SK-N-DZ (cell line): ENCODE measurements around the gene OR5B3. TPM values are rescaled to one million over a fixed set of nuclear protein-coding genes. Genes with fewer than 3 reads are reported as not detected.
"Not testable (repeated sequence)": the region's sequence is repeated elsewhere in the genome, so short reads cannot be mapped to it uniquely, and the experiment has no call there.

Experiments used
- DNase-seq: peaks from one replicate; pipeline ENCODE4 v3.0.0-alpha.2; 2015; ENCODE audit warnings: low spot score
- polyA plus RNA-seq, 2 experiments: library from polyadenylated mRNA; depleted of rRNA; stranded (reverse); fragments of >200 nt; gene quantifications; 2 replicates each; pipeline ENCODE4 v1.2.3, GENCODE V29; 2014

Gene OR5B3
- polyA plus RNA-seq (2014; cell fraction: cytosol; rRNA removed): not detected in 2 replicates
- polyA plus RNA-seq (2014; cell fraction: nucleus; rRNA removed): not detected in 2 replicates

- no peak for DNase-seq
Observed at GRCh38 chr11:58406774-58407173, at the start of gene OR5B3. Gene OR5B3, minus strand, starts transcription at chr11:58406874. Its CDS starts 3,465 bp downstream, at chr11:58403409.

DNA sequence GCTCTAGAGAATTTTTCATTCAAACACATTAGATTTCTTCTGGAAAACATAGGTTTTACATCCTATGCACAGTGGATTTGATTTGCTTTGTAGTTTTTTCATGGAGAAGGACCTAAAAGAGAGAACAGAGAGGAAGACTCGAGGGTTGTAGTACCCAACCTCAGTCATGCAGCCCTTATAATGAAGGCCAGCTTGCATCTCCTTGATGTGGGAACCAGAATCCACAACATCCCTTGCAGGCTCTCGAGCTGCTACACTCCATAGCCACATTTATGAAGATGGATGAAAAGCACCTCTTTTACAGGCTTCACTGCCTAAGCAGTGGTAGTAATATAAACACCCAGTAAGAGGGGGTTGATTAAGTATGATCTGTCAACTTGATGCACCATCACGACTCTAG is 44.9 kb upstream of the OR5B3 start:
- no peak for DNase-seq

GRCh38 chr11:58446294-58446693 is 39.6 kb upstream of the OR5B3 start:
- DNase-seq: no peak

DNA sequence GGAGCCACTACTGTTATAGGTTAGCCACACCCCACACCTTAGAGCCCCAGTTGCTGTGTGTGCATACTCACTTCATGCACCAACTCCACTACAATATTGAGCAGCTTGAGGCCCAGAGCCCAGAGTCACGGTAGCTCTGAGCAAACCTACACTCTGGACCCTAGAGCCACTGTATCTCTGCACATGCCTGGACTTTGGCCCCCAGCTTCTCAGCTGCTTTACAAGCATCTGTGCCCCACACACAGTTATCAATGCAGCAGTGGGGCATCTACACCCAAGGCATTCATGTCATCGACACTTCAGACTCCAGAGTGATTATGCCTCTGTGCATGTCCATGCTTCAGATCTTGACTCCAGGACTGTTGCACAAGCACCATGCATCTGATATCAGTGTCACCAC is 37.6 kb upstream of the OR5B3 start:
- DNase-seq: no peak

DNA sequence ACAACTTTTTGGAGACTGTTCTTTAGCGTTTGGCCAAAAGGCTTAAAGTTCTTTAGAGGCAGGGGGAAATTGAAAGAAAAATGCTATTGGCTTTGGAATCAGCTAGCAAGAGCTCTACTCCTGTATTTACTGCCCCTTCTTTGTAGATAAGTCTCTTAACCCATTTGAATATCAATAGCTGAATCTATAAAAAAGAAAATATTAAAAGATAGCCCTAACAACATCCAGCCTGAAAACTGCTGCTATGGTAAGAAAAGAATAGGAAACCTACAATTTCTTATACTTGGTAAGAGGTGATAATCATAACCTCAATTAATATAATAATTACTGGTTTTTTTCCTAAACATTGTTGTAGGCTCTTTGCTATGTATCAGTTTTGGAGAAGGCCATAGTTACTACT is 35.5 kb upstream of the OR5B3 start, which contains the start of gene OR5B12:
Gene OR5B12 (minus strand): TSS at position 101 of the 400 bp plus-strand sequence. CDS start 2,085 bp downstream, outside the sequence.
- DNase-seq: no peak

DNA sequence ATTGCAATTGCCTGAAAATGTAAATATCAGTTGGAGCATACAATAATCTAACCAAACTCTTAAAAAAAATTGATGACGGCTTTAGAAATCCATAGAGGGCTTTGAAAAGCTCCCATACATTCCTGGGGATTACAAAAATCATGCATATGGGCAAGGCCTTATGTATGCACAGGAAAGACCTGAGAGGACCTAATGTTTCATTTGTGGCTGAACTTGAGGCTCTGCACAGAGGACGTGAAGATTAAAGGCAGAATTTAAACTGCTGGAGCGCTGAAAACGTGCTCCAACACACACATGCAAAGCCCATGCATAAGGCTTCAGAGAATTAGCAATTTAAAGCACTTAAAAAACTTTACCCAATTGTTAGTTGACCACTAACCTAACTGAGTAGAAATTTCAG is 31.8 kb upstream of the OR5B3 start:
- DNase-seq: no peak

DNA sequence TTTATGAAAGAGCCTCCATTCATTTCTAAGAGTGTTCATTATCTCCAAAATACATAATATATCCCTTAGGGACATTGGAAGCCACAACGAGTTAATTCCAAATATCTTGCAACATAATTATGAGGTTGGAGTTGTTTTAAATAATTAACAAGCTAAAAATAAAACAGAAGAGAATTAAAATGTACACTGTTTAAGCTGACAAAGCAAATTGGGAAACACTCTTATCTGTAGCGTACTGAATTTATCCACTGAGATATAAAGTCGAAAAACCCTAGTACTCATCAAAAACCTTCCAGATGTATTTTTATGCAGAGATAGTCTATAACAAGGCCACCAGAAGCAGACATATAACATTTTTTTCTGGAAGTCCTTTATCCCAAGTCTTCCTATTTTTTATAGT is 27.5 kb upstream of the OR5B3 start:
- DNase-seq: no peak

- DNase-seq: no peak
Observed at GRCh38 chr11:58433638-58434203, 27.0 kb upstream of the OR5B3 start.

GRCh38 chr11:58429273-58429672 is 22.6 kb upstream of the OR5B3 start:
- DNase-seq: no peak

GRCh38 chr11:58428021-58428420 is 21.3 kb upstream of the OR5B3 start, which contains the start of gene OR5B2:
Gene OR5B2, minus strand, starts transcription at chr11:58428121. Its CDS starts 4,860 bp downstream, at chr11:58423261.
- no peak for DNase-seq

GRCh38 chr11:58399622-58400021 is 7.1 kb downstream of the OR5B3 start:
- DNase-seq: not testable (repeated sequence)

- no peak for DNase-seq
Observed at GRCh38 chr11:58395581-58395980, 11.1 kb downstream of the OR5B3 start.

DNA sequence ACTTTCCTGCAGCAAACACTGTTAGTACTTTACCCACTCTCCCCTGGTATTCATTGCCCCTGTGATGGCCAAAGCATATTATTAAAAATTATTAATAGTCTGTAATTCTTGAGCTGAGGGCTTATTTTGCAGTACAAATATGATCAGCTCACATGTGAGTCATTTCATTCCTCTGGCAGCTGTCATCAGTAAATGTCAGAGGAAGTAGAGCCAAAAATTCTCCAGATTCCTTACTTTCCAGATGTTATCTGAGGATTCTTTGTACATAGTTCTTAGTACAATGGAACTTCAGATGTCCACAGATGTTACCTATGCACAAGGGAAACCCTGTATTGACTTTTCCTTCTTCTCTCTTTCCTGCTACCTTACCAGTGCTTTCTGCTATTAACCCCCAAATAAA is 12.5 kb downstream of the OR5B3 start:
- DNase-seq: no peak

GRCh38 chr11:58392746-58393145 is 13.9 kb downstream of the OR5B3 start:
- no peak for DNase-seq

DNA sequence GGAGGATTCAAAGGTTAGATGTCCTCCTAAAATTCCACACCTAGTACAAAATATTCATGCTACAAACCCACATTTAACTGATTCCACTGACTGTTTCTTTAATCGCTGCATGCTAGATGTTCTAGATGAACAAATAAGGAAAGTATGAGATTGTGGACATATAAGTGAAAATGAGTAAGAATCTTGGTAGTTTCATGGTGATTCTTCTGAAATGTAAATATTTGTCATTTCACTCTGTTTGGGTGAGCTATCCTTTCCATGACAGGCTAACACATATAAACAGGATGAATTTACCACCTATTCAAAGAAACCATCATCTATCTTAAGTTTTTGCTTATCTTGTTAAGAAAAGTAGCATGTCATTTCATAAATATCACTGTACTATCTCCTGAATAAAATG is 14.8 kb downstream of the OR5B3 start:
- no peak for DNase-seq

DNA sequence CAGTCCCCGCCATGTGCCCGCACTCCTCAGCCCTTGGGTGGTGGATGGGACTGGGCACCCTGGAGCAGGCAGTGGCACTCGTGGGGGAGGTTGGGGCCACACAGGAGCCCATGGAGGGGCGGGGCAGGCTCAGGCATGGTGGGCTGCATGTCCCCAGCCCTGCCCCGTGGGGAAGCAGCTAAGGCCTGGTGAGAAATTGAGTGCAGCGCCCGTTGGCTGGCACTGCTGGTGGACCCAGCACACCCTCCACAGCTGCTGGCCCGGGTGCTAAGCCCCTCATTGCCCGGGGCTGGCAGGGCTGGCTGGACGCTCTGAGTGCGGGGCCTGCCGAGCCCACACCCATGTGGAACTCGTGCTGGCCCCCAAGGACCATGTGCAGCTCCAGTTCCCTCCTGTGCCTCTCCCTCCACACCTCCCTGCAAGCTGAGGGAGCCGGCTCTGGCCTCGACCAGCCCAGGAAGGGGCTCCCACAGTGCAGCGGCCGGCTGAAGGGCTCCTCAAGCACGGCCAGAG is 16.1 kb downstream of the OR5B3 start:
- DNase-seq: no peak

GRCh38 chr11:58358969-58359368 is 47.7 kb downstream of the OR5B3 start, which contains the start of gene OR5B17:
Gene OR5B17, minus strand, starts transcription at chr11:58359069. Its CDS starts 0 bp downstream, at chr11:58359069.
- DNase-seq: no peak

DNA sequence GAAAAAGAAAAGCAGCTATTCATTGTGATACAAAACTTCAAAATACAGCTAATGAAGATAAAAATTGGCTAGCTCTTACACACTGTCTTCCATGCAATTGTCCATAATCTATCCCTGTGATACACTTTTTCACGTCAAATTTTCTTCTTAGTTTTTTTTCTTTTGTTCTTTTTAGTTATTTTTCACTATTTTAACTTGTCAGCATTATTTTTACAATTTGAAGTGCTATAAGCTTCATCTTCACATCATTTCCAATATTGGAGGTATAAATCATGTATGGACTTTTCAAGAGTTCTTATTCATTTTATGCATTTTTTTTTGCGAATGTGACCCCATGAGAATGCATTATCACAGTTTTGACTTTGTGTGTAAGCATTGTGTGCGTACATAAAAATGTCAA is 51.9 kb downstream of the OR5B3 start:
- no peak for DNase-seq
